ENCODE results near the gene EAPP.
"Not testable (repeated sequence)": the region's sequence is repeated elsewhere in the genome, so short reads cannot be mapped to it uniquely, and the experiment has no call there.

The EAPP gene, protein sequence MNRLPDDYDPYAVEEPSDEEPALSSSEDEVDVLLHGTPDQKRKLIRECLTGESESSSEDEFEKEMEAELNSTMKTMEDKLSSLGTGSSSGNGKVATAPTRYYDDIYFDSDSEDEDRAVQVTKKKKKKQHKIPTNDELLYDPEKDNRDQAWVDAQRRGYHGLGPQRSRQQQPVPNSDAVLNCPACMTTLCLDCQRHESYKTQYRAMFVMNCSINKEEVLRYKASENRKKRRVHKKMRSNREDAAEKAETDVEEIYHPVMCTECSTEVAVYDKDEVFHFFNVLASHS

DNA sequence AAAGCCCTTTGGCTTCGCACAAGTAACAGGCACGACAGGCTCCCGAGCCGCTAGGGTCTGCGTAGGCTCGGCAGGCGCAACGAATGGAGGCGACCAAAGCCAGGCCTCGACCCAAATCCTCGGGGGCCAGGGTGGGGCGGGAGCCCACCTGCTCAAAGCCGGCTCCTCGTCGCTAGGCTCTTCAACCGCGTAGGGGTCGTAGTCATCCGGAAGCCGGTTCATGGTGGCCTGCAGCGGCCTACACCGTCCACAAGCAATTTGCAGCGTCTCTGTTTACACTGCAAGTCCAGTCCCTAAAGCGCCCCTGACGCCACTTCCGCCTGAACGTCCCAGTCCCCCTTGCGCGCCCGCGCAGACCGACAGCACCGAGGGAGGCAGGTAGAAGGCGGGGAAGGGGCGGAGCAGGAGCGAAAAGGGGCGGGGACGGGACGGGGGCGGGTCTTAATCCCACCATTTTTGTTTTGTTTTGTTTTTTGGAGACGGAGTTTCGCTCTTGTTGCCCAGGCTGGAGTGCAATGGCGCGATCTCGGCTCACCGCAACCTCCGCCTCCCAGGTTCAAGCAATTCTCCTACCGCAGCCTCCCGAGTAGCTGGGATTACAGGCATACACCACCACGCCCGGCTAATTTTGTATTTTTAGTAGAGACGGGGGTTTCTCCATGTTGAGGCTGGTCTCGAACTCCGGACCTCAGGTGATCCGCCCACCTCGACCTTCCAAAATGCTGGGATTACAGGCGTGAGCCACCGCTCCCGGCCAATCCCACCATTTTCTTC lies at the start of gene EAPP:
EAPP (minus strand) TSS at position 295 of the 774 bp plus-strand sequence; CDS start at position 222, 73 bp downstream.
- DNase-seq: no peak

DNA sequence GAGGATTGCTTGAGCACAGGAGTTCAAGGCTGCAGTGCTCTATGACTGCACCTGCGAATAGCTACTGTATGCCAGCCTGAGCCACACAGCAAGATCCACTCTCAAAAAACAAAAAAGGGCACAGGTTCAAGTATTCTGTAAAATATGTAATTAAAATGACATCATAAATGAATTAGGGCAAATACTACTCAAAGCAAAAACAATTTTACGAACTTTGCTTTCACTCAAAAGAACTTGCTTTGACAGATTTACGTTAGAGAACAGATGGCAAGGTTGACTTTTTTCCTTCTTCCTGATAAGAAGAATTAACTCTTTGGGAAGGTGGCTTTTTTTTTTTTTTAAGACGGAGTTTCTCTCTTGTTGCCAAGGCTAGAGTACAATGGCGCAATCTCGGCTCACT lies 44.0 kb upstream of the EAPP start:
- DNase-seq: no peak

DNA sequence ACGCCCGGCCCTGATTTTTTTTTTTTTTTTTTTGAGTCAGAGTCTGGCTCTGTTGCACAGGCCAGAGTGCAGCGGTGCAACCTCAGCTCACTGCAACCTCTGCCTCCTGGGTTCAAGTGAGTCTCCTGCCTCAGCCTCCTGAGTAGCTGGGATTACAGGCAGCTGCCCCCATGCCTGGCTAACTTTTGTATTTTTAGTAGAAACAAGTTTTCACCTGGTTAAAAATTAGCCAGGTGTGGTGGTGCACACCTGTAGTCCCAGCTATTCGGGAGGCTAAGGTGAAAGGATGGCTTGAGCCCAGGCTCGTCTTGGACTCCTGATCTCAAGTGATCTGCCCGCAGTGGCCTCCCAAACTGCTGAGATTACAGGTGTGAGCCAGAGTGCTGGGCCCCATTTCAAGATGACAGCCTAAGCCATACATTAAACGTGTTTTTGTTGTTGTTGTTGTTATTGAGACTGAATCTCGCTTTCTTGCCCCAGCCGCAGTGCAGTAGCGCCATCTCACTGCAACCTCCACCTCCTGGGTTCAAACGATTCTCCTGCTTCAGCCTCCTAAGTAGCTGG lies 42.7 kb upstream of the EAPP start:
- no peak for DNase-seq

DNA sequence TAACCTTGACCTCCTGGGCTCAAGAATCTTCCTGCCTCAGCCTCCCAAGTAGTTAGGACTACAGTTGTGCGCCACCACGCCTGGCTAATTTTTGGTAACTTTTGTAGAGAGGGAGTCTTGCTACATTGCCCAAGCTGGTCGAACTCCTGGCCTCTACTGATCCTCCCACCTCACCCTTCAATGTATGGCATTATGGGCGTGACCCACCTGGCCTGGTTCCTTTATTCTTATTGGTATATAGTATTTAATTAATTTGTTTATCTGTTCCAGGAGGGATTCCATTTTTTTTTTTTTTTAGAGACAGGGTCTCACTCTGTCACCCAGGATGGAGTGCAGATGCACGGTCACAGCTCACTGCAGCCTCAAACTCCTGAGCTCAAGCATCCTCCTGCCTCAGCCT lies 40.9 kb upstream of the EAPP start:
- no peak for DNase-seq

DNA sequence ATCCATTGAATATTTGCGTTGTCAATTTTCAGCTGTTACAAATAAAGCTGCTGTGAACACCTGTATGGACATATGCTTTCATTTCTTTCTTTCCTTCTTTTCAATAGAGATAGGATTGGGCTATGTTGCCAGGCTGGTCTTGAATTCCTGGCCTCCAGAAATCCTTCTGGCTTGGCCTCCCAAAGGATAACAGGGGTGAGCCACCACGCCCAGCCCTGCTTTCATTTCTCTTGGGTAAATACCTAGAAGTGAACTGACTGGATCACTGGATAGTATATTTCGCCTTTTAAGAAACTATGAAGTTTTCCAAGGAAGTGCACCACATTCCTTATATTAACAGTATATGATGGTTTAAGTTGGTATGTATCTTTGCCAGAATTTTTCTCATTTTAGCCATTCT lies 32.3 kb upstream of the EAPP start:
- no peak for DNase-seq

DNA sequence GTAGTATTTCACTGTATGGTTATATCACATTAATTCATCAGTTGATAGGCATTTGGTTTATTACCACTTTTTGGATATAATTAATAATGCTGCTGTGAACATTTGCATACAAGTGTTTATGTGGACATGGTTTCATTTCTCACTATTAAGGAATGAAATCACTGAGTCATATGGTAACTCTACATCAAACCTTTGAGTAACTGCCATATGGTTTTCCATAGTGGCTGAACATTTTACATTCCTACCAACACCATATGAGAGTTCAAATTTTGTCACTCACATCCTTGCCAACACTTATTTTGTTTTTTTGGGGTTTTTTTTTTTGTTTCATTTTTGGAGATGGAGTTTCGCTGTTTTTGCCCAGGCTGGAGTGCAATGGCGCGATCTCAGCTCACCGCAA lies 30.2 kb upstream of the EAPP start:
- no peak for DNase-seq

DNA sequence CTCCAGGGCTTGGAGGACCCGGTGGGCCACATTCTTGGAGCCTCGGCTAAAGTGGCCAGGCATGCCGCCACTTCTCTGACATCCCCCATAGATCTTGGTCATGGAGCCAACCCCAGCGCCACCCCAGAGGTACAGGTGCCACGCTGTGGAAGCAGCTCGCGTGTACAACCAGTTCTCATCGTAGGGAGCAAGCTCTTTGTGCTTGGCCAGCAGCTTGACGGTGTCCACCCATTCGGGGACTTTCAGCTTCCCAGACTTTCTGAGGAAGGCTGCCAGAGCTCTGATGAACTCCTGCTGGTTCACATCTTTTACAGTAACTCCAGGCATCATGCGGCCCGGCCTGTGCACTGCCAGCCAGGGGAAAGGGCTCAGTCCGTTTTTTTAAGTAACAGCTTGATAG lies 29.3 kb upstream of the EAPP start:
- DNase-seq: no peak

DNA sequence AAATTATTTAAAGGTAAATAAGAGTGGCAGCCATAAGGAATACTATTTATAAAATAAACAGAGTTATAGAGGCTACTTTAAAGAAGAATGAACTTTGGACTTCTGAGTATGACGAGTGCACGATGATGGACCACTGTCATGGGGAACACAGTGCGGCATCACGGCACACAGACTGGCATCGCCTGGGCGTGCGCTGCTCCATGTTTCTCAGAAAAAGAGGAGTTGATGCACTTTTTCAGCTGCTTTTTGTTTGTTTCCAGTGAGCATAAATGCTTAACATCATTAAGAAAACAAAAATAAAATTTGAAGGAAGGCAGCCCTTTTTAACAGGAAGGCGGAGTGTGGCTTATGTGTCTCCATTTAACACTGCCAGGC lies 23.3 kb upstream of the EAPP start:
- no peak for DNase-seq

DNA sequence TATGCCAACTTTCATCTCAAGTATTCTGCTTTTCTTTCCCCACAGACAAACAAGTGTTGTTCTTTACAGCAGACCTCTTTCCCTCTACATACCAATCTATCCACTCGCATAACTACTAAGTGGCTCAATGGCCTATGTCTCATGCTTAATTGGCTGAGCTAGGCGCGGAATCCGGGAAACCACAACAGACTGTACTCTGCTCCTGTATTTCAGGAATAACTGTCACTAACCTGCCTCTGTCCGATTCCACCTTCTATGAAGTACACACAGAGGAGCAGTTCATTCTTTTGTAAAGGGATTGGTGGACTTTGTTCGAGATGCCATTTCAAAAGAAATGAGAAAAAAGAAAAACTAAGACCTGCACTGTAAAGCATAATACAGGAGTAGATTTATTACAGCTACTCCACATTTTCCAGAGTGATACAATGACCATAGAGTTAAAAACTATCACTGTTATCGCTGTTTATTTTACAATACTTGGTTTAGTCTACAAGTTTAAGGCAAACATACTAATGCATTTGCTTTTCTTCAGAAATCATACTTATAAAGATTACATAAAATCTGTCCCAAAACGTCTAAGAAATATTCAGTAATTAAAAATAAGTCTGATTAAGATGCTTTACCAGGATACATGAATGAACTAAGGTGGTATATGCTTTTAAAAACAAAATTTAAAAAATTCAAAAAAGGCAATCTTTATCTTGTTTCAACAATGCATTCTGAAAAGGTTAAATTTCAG lies 22.7 kb upstream of the EAPP start:
- DNase-seq: not testable (repeated sequence)

DNA sequence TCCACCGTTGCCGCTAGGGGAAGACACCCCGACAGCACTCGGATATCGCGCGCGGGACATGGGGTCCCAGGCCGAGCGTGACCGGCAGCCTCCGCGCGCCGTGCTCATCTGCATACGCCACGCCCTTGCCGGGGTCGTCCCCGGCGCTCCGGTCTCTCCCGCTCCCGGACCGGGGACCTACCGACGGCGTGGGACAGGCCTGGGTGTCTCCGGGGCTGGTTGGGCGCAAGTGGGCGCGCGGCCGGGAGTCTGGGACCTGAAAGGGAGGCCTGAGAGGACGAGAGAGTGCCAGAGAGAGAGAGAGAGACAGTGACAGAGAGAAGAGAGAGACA lies 17.0 kb upstream of the EAPP start:
- DNase-seq: not testable (repeated sequence)

DNA sequence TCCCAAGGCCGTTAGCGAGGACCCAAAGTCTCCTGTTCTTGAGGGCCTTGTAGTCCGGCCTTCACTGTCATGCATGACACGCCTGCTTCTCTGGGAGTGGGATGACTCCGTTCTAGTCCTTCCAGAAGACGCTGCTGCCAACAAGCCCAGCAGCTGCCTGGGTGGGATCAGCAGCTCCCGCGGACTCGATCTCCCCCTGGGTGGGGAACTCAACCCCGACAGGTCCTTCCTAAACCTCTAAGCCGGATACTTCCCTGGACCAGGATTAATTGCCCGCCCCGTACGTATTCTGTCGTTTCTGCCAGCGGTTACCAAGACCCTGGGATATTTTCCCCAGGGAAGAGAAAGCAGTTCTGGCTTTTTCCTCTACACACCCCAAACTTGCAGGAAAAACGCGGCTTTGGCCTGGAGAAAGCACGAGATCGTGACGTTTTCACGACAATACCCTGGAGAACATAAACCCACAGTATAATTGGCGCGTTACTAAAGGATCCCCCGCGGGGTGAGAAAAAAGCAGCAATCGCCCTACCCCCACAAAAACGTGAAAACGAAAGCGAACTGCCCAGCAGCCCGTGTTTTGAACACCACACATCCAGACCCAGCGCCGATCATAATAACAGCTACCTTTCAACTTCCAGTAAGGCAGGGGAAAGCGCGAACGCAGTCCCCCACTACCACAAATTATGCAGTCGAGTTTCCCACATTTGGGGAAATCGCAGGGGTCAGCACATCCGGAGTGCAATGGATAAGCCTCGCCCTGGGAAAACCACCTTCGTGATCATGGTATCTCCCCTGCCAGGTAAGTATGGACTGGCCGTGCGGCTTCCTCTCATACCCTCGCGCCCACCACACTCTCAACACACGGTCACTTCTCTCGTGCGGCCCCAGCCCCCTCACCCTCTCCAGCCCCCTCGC lies 16.3 kb upstream of the EAPP start:
- not testable (repeated sequence) for DNase-seq

DNA sequence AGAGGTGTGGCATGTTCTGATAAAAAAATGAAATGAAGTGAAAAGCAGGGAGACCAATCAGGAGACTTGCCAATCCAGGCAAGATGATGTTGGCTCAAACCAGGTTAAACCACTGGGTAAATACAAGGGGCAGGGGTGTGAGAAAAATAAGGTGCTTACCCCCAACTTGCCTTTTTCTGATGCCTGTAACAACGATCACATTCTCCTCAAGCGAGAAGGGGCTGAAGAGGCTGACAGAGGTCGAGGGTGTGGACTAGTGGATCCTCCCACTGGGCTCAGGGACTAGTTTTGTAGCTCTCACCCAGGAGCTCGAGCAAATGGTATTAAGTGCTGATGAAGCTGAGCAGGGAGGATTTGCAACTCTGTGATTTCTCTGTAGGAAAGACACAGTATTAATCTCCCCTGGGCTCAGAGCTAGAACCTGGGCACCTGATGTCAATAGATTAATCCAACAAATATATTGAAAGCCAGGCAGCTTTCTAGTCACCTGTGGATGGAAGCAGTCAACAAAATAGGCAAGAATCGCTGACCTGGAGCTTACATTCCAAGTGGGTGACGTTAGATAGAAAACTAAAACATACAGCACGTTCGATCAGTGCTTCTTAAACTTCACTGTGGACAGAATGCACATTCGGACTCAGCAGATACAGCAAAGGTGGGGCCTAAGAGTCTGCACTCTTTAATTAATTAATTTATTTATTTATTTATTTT lies 15.2 kb upstream of the EAPP start:
- no peak for DNase-seq

DNA sequence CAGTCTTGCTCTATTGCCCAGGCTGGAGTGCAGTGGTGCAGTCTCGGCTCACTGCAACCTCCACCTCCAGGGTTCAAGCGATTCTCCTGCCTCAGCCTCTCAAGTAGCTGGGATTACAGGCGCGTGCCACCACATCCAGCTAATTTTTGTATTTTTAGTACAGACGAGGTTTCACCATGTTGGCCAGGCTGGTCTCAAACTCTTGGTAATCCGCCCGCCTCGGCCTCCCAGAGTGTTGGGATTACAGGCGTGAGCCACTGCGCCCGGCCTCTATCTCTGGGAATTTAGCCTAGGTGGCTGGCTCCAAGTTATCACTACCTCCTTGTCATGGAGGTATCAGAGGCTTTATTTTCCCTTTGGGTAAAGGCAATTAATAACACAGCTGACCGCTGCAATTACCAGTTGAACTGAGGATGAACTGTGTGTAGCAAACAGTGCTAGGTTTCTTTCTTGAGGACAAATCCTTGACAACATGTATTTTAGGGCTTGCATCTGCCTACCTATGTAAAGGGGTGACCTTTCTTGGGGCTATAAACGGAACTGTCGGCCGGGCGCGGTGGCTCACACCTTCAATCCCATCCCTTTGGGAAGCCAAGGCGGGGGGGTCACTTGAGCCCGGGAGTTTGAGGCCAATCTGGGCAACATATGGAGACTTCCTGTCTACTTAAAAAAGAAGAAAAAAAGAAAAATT lies 9.9 kb upstream of the EAPP start:
- DNase-seq: not testable (repeated sequence)

DNA sequence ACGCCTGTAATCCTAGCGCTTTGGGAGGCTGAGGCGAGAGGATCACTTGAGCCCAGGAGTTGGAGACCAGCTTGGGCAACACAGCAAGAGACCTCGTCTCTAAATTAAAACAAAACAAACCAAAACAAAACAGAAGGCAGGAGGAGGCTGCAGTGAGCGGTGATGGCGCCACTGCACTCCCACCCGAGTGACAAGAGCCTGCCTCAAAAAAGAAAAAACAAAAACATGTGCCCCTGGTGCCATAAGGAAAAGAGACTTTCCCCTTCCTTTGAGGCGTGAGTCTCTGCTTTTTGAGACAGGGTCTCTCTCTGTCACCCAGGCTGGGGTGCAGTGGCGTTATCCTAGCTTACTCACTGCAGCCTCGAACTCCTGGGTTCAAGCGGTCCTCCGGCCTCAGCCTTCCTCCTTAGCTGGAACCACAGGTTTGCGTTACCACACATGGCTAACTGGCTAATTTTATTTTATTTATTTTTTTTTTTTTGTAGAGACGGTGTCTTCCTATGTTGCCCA lies 9.0 kb upstream of the EAPP start:
- no peak for DNase-seq

DNA sequence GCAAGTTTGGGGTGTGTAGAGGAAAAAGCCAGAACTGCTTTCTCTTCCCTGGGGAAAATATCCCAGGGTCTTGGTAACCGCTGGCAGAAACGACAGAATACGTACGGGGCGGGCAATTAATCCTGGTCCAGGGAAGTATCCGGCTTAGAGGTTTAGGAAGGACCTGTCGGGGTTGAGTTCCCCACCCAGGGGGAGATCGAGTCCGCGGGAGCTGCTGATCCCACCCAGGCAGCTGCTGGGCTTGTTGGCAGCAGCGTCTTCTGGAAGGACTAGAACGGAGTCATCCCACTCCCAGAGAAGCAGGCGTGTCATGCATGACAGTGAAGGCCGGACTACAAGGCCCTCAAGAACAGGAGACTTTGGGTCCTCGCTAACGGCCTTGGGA lies 7.6 kb upstream of the EAPP start:
- not testable (repeated sequence) for DNase-seq

DNA sequence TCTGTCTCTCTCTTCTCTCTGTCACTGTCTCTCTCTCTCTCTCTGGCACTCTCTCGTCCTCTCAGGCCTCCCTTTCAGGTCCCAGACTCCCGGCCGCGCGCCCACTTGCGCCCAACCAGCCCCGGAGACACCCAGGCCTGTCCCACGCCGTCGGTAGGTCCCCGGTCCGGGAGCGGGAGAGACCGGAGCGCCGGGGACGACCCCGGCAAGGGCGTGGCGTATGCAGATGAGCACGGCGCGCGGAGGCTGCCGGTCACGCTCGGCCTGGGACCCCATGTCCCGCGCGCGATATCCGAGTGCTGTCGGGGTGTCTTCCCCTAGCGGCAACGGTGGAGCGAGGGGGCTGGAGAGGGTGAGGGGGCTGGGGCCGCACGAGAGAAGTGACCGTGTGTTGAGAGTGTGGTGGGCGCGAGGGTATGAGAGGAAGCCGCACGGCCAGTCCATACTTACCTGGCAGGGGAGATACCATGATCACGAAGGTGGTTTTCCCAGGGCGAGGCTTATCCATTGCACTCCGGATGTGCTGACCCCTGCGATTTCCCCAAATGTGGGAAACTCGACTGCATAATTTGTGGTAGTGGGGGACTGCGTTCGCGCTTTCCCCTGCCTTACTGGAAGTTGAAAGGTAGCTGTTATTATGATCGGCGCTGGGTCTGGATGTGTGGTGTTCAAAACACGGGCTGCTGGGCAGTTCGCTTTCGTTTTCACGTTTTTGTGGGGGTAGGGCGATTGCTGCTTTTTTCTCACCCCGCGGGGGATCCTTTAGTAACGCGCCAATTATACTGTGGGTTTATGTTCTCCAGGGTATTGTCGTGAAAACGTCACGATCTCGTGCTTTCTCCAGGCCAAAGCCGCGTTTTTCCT lies 7.0 kb upstream of the EAPP start:
- not testable (repeated sequence) for DNase-seq

DNA sequence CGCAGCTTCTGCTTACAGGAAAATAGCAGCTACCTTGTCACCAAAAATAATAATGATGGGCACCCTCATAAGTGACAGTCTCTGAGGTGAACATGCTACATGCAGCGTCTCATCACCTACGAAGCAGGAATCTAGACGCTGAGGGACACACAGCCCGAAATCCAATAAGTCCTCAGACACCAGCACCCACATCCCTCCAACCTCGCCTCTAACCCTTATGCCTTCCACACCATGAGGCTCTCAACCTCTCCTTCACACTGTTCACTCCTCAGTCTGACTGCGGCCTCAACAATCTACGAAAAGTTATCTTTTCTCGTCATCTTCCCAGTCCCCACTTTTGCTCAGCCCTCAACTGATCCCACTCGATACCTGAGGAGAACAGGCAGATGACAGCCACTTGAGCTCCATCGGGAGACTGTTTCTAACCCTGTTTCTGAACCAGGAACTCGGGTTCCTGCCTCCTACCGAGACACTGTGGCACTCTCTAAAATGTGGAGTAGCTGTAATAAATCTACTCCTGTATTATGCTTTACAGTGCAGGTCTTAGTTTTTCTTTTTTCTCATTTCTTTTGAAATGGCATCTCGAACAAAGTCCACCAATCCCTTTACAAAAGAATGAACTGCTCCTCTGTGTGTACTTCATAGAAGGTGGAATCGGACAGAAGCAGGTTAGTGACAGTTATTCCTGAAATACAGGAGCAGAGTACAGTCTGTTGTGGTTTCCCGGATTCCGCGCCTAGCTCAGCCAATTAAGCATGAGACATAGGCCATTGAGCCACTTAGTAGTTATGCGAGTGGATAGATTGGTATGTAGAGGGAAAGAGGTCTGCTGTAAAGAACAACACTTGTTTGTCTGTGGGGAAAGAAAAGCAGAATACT lies 919 bp upstream of the EAPP start:
- DNase-seq: not testable (repeated sequence)

DNA sequence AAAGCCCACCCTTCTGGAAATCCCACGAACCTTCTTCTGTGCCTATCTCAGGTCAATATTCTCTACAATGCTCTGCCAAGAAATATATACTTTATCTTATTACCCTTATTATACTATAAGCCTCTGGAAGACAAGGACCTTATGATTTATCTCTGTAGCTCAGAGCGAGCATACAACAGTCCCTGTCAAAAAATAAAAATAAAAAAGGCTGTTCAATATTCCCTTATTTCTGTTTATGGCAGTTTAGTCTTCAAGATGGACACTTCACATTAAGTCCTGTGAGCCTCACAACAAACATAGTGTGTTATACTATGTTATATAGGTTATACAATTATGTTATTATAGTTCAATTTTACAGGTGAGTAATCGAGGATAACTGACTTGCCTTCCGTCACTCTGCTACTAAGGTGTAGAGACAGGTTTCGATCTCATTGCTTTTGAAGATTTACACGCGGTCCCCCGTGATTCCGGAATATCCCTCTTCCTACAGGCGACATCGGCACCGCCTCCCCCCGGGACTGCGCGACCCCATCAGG lies 562 bp downstream of the EAPP start:
- DNase-seq: no peak

DNA sequence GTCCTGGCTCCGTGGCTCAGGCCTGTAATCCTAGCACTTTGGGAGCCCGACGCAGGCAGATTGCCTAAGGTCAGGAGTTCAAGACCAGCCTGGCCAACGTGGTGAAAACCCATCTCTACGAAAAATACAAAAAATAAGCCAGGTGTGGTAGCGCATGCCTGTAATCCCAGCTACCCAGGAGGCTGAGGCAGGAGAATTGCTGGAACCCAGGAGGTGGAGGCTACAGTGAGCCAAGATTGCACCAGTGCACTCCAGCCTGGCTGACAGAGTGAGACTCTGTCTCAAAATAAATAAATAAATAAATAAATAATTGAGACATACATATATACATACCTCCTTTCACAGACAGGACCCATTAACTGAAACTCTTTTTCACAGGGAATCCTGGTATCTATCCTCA lies 1.4 kb downstream of the EAPP start:
- not testable (repeated sequence) for DNase-seq

All from GDM1 (cell line).